Epithelial cell of prostate (primary cell): ENCODE data around the gene SMIM23.
"Not testable (repeated sequence)": the region's sequence is repeated elsewhere in the genome, so short reads cannot be mapped to it uniquely, and the experiment has no call there.

Experiments used
- DNase-seq: peaks from one replicate; pipeline ENCODE4 v3.0.0-alpha.2; 2011; ENCODE audit warnings: low read depth, low spot score
- H3K27ac ChIP-seq: fragments of 450-650 bp; 2 replicates; pipeline ENCODE4 v1.5.1; 2017; ENCODE audit warnings: mild to moderate bottlenecking

The SMIM23 gene

GRCh38 chr5:171771856-171772255 is 13.8 kb upstream of the SMIM23 start:
- DNase-seq: no peak
- no peak overlapping the region for H3K27ac ChIP-seq

DNA sequence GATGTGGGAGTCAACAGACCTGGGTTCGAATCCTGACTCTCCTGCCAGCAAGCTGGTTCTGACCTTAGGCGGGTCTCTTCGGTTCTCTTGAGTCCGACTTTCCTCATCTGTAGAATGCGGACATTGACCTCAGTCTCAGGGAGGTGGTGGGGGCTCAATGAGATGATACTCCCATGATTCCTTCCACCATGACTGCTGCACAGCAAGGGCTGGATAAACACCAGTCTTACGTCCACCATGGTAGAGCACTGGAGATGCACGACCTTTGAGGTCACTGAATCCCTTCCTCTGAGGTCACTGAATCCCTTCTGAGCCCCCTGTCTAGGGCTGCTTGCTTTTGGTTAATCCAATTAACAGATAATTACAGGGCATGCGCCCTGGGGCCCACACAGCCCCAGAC is 12.5 kb upstream of the SMIM23 start:
- no peak overlapping the region for H3K27ac ChIP-seq
- DNase-seq: no peak

DNA sequence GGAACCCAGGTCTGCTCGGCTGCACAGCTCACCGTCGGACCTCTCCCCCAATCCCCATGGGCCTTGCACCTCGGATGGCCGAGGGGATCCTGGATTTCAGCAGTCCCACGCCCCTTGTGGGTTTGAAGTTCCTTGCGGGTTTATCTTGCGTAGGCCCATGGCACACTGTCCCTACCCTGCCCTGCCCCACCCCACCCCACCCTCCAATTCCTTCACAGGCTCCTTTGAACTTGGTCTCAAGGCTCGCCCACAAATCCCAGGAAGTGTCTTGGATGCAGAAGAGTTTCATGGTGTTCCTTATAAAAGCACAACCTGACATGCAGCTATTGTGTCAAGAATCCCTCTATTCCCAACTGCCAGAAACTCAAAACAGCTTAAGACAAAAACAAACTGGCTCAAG is 11.2 kb upstream of the SMIM23 start:
- DNase-seq: no peak
- H3K27ac ChIP-seq: no peak overlapping the region

GRCh38 chr5:171776213-171776612 is 9.4 kb upstream of the SMIM23 start:
- H3K27ac ChIP-seq: no peak overlapping the region
- DNase-seq: no peak

- no peak overlapping the region for H3K27ac ChIP-seq
- DNase-seq: no peak
Measured at GRCh38 chr5:171776770-171777759, 8.6 kb upstream of the SMIM23 start.

DNA sequence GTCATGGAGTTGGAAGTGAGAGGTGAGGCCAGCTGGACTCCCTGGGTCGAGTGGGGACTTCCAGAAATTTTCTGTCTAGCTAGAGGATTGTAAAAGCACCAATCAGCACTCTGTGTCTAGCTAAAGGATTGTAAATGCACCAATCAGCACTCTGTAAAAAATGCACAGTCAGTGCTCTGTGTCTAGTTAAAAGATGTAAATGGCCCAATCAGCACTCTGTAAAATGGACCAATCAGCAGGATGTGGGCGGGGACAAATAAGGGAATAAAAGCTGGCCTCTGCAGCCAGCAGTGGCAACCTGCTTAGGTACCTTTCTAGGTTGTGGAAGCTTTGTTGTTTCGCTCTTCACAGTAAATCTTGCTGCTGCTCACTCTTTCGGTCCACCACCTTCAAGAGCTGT is 3.9 kb upstream of the SMIM23 start:
- not testable (repeated sequence) for H3K27ac ChIP-seq, DNase-seq

DNA sequence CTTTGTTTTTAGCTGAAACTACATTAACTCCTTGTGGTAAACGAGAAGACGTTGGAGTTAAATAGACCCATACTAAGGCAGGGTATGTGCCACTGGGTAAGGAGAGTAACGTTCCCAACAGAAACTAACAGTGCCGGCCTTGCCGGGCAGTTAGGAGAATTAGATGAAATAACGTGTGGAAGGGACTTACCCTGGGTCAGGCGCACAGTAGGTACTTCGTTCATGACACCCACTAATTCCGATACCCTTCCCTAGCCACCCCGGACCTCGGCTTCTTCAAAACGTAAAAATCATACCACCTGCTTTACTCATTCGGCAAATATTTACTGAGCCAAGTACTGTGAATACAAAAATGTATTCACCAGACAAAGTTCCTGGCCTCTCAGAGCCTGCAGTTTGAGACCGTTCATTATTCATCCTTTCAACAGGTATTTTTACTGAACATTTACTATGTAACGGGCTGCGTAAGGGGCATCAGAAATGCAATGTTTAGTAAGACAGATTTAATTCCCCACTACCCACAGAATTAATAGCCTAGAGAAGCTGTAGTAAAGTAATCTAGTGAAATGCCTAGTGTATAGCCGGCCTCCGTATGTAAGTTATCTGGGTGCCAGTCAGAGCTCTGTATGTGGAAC is 3.2 kb upstream of the SMIM23 start:
- no peak for DNase-seq
- no peak overlapping the region for H3K27ac ChIP-seq

- no peak overlapping the region for H3K27ac ChIP-seq
- DNase-seq: no peak
Measured at GRCh38 chr5:171783051-171783450, 2.6 kb upstream of the SMIM23 start.

DNA sequence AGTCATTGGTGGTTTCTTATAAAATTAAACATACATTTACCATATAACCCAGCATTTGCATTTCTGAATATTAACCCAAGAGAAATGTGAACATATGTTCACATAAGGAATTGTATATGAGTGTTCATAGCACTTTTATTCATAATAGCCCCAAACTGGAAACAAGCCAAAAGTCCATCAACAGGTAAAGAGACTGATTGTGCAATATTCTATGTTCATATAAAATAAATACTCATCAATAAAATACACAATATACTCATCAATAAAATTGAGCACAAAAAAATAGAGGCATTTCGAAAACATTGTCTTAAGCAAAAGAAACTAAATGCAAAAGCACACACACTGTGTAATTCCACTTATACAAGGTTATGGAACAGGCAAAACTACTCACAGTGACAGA is 3.7 kb downstream of the SMIM23 start:
- no peak for DNase-seq
- no peak overlapping the region for H3K27ac ChIP-seq

GRCh38 chr5:171790408-171790807 is 4.8 kb downstream of the SMIM23 start:
- no peak for DNase-seq
- no peak overlapping the region for H3K27ac ChIP-seq

DNA sequence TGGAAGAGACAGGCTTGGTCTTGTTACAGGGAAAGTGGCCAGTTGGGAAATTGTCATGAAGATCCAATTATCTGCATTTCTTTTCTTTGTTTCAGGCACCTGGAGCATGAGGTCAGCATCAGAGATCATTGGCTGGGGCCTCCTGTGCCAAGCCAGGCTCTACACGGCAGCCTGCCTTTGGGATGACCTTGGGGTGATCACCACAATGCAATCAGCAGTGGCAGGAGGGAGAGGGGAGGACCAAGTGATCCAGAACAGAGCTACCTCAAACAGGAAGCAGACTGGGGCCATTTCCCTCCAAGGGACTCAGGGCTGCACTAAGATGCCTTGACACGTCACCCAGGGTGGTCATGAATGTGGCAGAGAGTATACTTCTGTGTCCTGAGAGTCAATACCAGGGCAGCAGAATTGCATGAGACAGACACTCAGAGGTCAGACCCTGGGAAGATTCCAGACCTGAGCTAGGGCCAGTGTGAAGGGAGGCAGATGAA is 8.9 kb downstream of the SMIM23 start:
- DNase-seq: no peak
- no peak overlapping the region for H3K27ac ChIP-seq

DNA sequence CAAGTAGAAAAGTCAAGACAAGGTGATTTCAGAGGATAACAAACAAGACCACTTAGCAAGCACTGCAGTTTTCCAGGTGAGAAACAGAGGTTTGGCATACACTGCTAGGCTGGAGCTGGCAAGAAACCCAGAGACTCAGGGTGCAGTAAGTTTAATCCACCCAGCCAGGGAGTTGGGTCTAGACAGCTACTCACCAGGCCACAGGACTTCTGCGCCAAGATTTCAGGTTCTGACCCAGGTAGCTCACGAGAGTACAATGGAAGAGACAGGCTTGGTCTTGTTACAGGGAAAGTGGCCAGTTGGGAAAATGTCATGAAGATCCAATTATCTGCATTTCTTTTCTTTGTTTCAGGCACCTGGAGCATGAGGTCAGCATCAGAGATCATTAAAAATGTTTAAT is 9.8 kb downstream of the SMIM23 start:
- peak; percentile 22 for DNase-seq
- no peak overlapping the region for H3K27ac ChIP-seq

GRCh38 chr5:171796436-171796835 is 10.8 kb downstream of the SMIM23 start:
- no peak for DNase-seq
- no peak overlapping the region for H3K27ac ChIP-seq

DNA sequence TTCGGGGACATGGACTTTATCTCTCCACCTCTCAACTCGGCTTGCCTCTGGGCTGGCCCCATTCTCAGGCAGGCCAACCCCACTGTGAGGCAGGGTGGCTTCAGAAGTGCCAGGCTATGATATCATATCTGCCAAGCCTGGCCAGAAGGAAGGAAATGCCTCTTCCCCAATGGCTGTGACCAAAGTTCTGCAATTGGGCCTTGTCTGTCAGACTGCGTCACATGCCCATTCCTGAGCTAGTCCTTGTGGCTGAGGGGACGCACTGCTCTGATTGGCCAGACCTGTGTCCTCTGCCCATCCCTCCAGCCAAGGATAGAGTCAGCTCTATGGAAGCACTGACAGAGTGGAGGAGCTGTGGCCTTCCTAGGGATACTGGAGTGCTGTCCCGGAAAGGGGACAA is 11.9 kb downstream of the SMIM23 start:
- DNase-seq: no peak
- H3K27ac ChIP-seq: no peak overlapping the region

DNA sequence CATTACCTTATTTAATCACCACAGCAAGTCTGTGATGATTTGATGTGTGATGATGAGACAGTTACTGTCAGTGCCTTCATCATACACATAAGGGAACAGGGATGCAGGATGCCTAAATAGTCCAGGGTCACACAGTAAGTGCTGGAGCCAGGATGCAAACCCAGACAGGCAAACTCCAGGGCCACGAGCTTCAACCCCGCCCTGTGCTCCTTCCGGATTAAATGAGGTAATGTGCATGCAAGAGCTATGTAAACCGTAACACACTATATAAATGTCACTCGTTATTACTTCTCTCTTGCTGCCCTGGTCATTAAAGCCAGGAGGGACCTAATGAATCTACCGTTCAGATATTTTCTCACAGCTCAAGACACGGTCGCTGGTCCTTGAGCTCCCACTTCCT is 12.8 kb downstream of the SMIM23 start:
- H3K27ac ChIP-seq: no peak overlapping the region
- no peak for DNase-seq

DNA sequence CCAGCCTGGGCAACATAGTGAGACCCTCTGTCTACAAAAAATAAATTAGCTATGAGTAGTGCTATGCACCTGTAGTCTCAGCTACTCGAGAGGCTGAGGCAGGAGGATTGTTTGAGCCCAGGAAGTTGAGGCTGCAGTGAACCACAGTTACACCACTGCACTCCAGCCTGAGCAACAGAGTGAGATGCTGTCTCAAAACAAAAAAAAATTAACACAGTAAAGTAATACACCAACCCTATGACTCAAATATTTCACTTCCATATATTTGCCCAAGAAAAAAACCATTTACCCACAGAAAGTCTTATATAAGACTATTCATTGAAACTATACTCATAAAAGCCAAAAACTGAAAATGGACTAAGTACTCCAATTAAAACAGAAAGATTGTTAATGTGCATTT is 16.2 kb downstream of the SMIM23 start:
- H3K27ac ChIP-seq: no peak overlapping the region
- no peak for DNase-seq

- H3K27ac ChIP-seq: no peak overlapping the region
- DNase-seq: no peak
Measured at GRCh38 chr5:171805746-171806145, 20.1 kb downstream of the SMIM23 start.

DNA sequence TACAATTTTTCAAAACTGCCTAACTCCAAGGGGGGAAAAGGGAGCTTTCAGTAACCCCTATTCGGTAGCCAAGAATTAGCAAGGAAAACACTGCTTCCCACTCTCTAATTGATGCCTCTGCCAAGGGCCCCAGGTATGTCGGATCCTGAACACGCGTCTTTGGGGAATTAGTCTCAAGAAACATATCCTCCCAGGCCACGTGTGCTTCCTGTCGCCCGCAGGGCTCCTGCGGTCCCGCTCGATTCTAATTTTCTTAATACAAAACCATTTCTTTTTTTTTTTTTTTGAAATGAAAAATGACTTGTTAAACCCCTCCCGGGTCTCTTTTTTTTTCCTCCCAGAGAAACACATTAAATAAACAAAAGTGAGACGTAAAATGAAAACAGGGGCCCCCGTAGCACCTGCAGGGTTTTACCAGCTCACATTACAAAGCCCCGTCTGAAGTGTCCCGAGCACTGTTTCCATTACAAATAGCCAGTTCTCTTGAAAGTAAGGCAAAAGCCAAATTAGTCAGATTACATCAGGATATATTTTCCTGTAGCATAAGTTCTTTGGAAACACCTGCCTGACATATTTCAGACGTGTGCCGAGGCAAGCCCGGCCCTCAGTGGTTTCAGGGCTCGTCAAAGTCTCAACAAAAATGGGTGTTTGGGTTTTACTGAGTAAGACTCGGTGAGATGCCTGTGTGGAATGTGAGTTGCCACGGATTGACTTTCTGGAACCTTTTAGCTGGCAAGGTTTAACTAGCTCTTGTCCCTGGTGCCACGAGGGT is 21.5 kb downstream of the SMIM23 start:
- no peak overlapping the region for H3K27ac ChIP-seq
- DNase-seq: peak; percentile 18

DNA sequence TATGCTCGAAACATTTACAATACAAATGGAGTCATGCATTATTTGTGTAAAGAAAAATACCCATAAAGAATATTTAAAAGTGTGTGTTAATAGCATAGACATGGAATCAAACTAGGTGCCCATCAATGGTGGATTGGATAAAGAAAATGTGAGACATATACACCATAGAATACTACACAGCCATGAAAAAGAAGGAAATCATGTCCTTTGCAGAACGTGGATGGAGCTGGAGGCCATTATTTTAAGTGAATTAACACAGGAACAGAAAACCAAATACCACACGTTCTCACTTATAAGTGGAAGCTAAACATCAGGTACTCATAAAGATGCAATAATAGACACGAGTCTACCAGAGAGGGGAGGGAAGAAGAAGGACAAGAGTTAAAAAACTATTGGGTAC is 22.8 kb downstream of the SMIM23 start:
- no peak overlapping the region for H3K27ac ChIP-seq
- DNase-seq: no peak

- DNase-seq: no peak
- H3K27ac ChIP-seq: no peak overlapping the region
Measured at GRCh38 chr5:171808951-171809350, 23.3 kb downstream of the SMIM23 start.

DNA sequence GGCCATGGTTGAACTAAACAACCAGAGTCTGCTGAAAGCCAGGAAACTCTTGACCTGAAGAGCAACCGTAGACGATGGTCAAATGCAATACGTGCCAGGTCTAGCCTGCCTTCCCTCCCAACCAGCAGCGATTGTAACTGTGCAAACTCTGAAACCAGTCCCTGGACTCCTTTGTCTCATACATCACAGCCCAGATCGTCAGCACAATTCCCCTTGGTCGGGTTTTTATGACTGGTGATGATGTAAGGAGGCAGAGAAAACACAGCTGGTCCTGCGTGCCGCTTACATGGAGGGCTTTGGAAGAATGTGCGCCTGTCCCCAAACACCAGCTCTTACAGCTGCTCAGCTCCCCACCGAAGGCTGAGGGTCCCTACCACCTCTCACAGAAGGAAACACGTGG is 24.6 kb downstream of the SMIM23 start:
- no peak overlapping the region for H3K27ac ChIP-seq
- DNase-seq: no peak
